Smooth muscle cell (in vitro differentiated cells): ENCODE measurements around the gene TAB2. TPM values are rescaled to one million over a fixed set of nuclear protein-coding genes. Genes with fewer than 3 reads are reported as not detected.

Source experiments
- DNase-seq: peaks from one replicate; lab custom pipeline; 2025; ENCODE audit not compliant: unreplicated experiment; lab: John Stamatoyannopoulos, UW
- H2AFZ ChIP-seq: fragments of 200-600 bp; sonication (generic); 2 replicates; pipeline ENCODE4 v1.6.0; 2016; ENCODE audit warnings: antibody characterized with exemption, low read depth, mild to moderate bottlenecking
- H3F3A ChIP-seq: fragments of 200-600 bp; sonication (generic); 2 replicates; pipeline ENCODE4 v1.6.0; 2017; ENCODE audit warnings: antibody characterized with exemption, low read depth
- H3K27ac ChIP-seq: fragments of 200-600 bp; sonication (generic); 2 replicates; pipeline ENCODE4 v1.5.1; 2016; ENCODE audit warnings: low read depth, mild to moderate bottlenecking
- H3K27me3 ChIP-seq: fragments of 200-600 bp; sonication (generic); 2 replicates; pipeline ENCODE4 v1.6.1; 2016; ENCODE audit warnings: low read depth, mild to moderate bottlenecking
- H3K36me3 ChIP-seq: fragments of 200-600 bp; sonication (generic); 2 replicates; pipeline ENCODE4 v1.5.1; 2016; ENCODE audit warnings: low read depth
- H3K4me1 ChIP-seq: fragments of 200-600 bp; sonication (generic); 2 replicates; pipeline ENCODE4 v1.5.1; 2016; ENCODE audit warnings: low read depth
- H3K4me2 ChIP-seq: fragments of 200-600 bp; sonication (generic); 2 replicates; pipeline ENCODE4 v1.6.0; 2016; ENCODE audit warnings: mild to moderate bottlenecking
- H3K4me3 ChIP-seq: fragments of 200-600 bp; sonication (generic); 2 replicates; pipeline ENCODE4 v1.5.1; 2016; ENCODE audit warnings: mild to moderate bottlenecking
- H3K79me2 ChIP-seq: fragments of 200-600 bp; sonication (generic); 2 replicates; pipeline ENCODE4 v1.6.0; 2016; ENCODE audit warnings: low read depth, mild to moderate bottlenecking
- H3K9ac ChIP-seq: fragments of 200-600 bp; sonication (generic); 2 replicates; pipeline ENCODE4 v1.6.0; 2016; ENCODE audit warnings: low read depth
- H3K9me3 ChIP-seq: fragments of 200-600 bp; sonication (generic); replicated peaks from 2 replicates; pipeline ENCODE4 v1.5.1; 2016; ENCODE audit warnings: low read depth
- H4K20me1 ChIP-seq: fragments of 200-600 bp; sonication (generic); 2 replicates; pipeline ENCODE4 v1.6.0; 2016; ENCODE audit warnings: low read depth
- WGBS: methylation state at CpG from one replicate; pipeline ENCODE4 v1.1.7; 2016; ENCODE audit warnings: low lambda C conversion rate; 5-methylcytosine and 5-hydroxymethylcytosine counted together
- polyA plus RNA-seq: library from polyadenylated mRNA; unstranded; fragments of >200 nt; fragmentation: Nextera tagmentation; extraction: Ambion mirVana; gene quantifications from 2 replicates; pipeline ENCODE4 v1.2.1, GENCODE V29; 2016
- total RNA-seq: library from RNA; depleted of rRNA; stranded (reverse); fragments of >200 nt; gene quantifications from 2 replicates; pipeline ENCODE4 v1.2.3, GENCODE V29; 2014
- TF ChIP-seq, protein P1 (sequence below): fragments of 200-600 bp; sonication (generic); IDR thresholded peaks from 2 replicates; pipeline ENCODE4 v1.5.1; 2017; ENCODE audit warnings: borderline replicate concordance, mild to moderate bottlenecking, antibody characterized with exemption; ENCODE audit not compliant: insufficient read depth, poor library complexity, severe bottlenecking

The TAB2 gene
- total and polyA plus RNA-seq, 2 experiments from 2014 or later = 12.6 to 78.5 TPM

DNA sequence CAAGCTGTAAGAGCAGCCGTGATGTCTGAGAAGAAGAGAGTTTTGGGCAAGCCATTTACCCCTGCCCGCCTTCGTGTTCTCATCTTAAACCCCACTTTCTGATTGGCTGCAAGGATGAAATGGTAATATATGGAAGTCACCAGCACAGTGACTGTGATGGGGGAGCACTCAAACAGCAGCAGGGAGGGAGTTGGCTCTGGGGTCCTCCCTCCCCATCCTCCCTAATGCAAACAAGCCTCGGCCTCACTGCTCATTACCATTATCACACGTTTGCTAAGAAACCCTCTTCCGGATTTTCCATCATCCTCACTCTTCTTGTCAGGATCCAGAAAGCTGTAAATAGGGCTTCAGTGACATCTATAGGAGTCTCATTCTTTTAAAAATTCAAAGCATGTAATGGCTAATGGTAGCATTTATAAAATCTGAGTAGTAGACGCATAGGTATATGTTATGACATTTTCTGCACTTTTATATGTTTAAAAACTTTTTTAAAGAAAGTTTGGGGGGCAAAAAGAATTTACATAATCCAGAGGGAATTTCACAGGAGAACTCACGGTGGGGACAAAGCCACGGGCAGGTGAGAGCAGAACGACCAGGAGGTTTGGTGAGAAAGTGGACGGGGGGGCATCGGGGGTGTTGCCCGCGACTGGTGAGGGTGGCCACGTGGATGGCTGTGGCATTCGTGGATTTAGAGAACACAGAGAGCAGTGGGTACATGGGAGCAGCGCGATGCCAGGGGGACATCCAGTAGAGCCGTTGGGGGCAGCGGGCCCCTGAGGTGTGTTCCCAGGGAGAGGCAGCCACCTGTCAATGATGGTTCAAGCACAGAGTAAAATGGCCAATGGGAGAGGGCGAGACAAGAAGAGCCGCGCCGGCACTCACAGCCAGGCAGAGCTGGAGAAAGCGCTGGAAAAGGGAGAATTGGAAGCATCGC, 112.2 kb downstream of the TAB2 start:
- no peak overlapping the region for H3K4me2 ChIP-seq
- DNase-seq = no peak
- no peak overlapping the region for H3K9ac ChIP-seq
- no peaks in the 10 kb centered on the region for H3K9me3 ChIP-seq
- no peaks in the 10 kb centered on the region for H3K4me1 ChIP-seq
- no peaks in the 10 kb centered on the region for H4K20me1 ChIP-seq
- H3K79me2 ChIP-seq = no peaks in the 10 kb centered on the region
- WGBS = 89% methylated on average over 26 of the region's 26 CpGs
- H2AFZ ChIP-seq = no peak overlapping the region
- no peak overlapping the region for H3K27ac ChIP-seq
- TF ChIP-seq, protein P1, sequence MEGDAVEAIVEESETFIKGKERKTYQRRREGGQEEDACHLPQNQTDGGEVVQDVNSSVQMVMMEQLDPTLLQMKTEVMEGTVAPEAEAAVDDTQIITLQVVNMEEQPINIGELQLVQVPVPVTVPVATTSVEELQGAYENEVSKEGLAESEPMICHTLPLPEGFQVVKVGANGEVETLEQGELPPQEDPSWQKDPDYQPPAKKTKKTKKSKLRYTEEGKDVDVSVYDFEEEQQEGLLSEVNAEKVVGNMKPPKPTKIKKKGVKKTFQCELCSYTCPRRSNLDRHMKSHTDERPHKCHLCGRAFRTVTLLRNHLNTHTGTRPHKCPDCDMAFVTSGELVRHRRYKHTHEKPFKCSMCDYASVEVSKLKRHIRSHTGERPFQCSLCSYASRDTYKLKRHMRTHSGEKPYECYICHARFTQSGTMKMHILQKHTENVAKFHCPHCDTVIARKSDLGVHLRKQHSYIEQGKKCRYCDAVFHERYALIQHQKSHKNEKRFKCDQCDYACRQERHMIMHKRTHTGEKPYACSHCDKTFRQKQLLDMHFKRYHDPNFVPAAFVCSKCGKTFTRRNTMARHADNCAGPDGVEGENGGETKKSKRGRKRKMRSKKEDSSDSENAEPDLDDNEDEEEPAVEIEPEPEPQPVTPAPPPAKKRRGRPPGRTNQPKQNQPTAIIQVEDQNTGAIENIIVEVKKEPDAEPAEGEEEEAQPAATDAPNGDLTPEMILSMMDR = no peak
- H3K27me3 ChIP-seq = no peaks in the 10 kb centered on the region
- H3K4me3 ChIP-seq = no peak overlapping the region
- H3F3A ChIP-seq = no peaks in the 10 kb centered on the region
- H3K36me3 ChIP-seq = no peaks in the 10 kb centered on the region

DNA sequence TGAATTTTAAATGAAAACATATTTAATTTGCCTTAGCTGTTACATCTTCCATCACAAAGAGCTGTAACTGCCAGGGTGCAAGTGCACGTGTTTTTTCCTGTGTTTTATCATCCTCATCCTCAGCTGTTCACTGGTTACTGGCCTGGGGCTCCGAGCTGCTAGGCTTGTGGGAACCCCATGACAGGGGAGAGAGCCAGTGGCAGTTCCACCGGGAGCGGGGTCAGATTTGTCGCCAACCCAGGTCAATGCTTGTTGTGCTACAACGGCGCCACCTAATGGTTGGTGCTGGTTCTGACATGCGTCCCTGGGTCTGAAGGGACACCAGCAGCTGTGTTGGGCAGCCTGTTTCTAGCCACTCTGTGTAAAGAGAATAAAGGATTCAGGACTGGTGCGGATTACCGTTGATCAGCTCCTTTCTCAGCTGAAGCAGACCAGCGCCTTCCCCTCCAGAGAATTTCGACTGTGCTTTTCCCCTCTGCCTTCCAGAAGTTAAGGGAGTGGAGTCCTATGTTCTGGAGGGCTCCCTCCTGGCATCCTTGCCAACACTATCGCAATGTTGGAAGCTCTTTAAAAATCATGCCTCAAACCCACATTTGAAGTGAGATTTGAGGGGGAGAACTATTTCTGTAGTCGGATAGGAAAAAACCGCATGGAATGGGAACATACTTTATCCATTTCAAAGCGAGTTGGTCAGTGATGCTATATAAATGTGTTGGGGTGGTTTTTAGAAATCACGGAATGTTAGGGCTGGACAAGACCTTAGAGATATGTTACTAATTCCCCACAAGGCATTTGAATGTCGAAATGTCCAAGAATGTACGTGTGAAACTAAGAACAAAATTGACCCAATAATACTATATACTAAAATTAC, 114.6 kb downstream of the TAB2 start:
- TF ChIP-seq, protein P1 = peak; percentile 85
- WGBS = 26% methylated on average over 19 of the region's 19 CpGs

GRCh38 chr6:149433405-149433804, 115.9 kb downstream of the TAB2 start:
- 88% methylated on average over 2 of the region's 2 CpGs for WGBS

More for the DNA sequence above, 114.6 kb downstream of the TAB2 start:
- no peak overlapping the region for H2AFZ ChIP-seq
- no peaks in the 10 kb centered on the region for H3F3A ChIP-seq
- peak; percentile 74 for DNase-seq
- H4K20me1 ChIP-seq = no peaks in the 10 kb centered on the region
- no peaks in the 10 kb centered on the region for H3K79me2 ChIP-seq
- no peak overlapping the region for H3K9ac ChIP-seq
- no peaks in the 10 kb centered on the region for H3K27me3 ChIP-seq
- no peak overlapping the region for H3K27ac ChIP-seq
- H3K4me2 ChIP-seq = peak overlapping the region; percentile 81
- H3K4me1 ChIP-seq = no peaks in the 10 kb centered on the region
- no peak overlapping the region for H3K4me3 ChIP-seq
- no peaks in the 10 kb centered on the region for H3K9me3 ChIP-seq
- no peaks in the 10 kb centered on the region for H3K36me3 ChIP-seq

More at GRCh38 chr6:149433405-149433804, 115.9 kb downstream of the TAB2 start:
- H3K4me1 ChIP-seq = no peaks in the 10 kb centered on the region
- H3K4me2 ChIP-seq = no peak overlapping the region
- no peak overlapping the region for H2AFZ ChIP-seq
- H3K9ac ChIP-seq = no peak overlapping the region
- H3K27me3 ChIP-seq = no peaks in the 10 kb centered on the region
- TF ChIP-seq, protein P1 = no peak
- no peak overlapping the region for H3K4me3 ChIP-seq
- H3K27ac ChIP-seq = no peak overlapping the region
- no peak for DNase-seq
- H3K36me3 ChIP-seq = no peaks in the 10 kb centered on the region
- no peaks in the 10 kb centered on the region for H4K20me1 ChIP-seq
- no peaks in the 10 kb centered on the region for H3F3A ChIP-seq
- no peaks in the 10 kb centered on the region for H3K79me2 ChIP-seq
- H3K9me3 ChIP-seq = no peaks in the 10 kb centered on the region
